Neural progenitor cell (in vitro differentiated cells): ENCODE results near the gene HTN1.

ENCODE experiments used
- CTCF ChIP-seq: fragments of 200-600 bp; sonication (generic); IDR thresholded peaks from 2 replicates; pipeline ENCODE4 v1.5.1; 2017; ENCODE audit warnings: antibody characterized with exemption, mild to moderate bottlenecking
- EZH2phosphoT487 ChIP-seq: fragments of 200-600 bp; sonication (generic); IDR thresholded peaks from 2 replicates; pipeline ENCODE4 v1.6.1; 2017; ENCODE audit warnings: antibody characterized with exemption

- TF ChIP-seq CTCF: no peak
- no peak for TF ChIP-seq EZH2phosphoT487
Measured at GRCh38 chr4:70080205-70080604, 30.0 kb downstream of the HTN1 start.
